HG03520 (cell line): ENCODE measurements around the gene SGTB.

ENCODE experiments used
- ATAC-seq: cut with Tn5 transposase; IDR thresholded peaks from one replicate; pipeline ENCODE4 v1.9.1; 2021; ENCODE audit warnings: mild to moderate bottlenecking, moderate library complexity; ENCODE audit not compliant: unreplicated experiment

Gene SGTB, protein sequence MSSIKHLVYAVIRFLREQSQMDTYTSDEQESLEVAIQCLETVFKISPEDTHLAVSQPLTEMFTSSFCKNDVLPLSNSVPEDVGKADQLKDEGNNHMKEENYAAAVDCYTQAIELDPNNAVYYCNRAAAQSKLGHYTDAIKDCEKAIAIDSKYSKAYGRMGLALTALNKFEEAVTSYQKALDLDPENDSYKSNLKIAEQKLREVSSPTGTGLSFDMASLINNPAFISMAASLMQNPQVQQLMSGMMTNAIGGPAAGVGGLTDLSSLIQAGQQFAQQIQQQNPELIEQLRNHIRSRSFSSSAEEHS

GRCh38 chr5:65721720-65722574 is at the start of gene SGTB, which contains the start of gene NLN:
Gene SGTB (minus strand): TSS chr5:65722109. CDS start chr5:65720807, 1,302 bp downstream.
Gene NLN (plus strand): TSS chr5:65722205. CDS start chr5:65722374, 169 bp downstream.
- peak; percentile 89 for ATAC-seq

DNA sequence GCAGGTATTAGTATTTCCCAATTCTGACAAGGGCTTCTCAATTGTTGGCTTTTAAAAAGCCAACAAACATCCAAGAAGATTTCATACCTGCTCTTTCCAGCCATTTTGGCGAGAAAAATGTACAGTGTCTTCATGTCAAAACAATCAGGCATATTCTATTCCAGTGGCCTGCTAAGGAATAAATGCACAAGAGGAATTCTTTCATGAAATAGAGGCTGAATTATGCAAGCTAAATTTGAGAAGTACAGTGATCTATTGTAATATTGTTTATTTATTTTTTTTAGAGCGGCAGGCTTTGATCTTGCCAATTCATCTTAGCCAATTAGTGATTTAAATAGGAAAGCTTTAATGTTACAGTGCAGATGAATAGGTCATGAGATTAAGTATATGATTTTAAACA is 49.4 kb upstream of the SGTB start:
- no peak for ATAC-seq

- ATAC-seq: no peak
Measured at GRCh38 chr5:65769539-65769938, 47.6 kb upstream of the SGTB start.

GRCh38 chr5:65768723-65769346 is 46.9 kb upstream of the SGTB start:
- no peak for ATAC-seq

- ATAC-seq: no peak
Measured at GRCh38 chr5:65767565-65767964, 45.7 kb upstream of the SGTB start.

- ATAC-seq: no peak
Measured at GRCh38 chr5:65766781-65767180, 44.9 kb upstream of the SGTB start.

GRCh38 chr5:65766175-65766574 is 44.3 kb upstream of the SGTB start:
- no peak for ATAC-seq

GRCh38 chr5:65765582-65765981 is 43.7 kb upstream of the SGTB start:
- no peak for ATAC-seq

DNA sequence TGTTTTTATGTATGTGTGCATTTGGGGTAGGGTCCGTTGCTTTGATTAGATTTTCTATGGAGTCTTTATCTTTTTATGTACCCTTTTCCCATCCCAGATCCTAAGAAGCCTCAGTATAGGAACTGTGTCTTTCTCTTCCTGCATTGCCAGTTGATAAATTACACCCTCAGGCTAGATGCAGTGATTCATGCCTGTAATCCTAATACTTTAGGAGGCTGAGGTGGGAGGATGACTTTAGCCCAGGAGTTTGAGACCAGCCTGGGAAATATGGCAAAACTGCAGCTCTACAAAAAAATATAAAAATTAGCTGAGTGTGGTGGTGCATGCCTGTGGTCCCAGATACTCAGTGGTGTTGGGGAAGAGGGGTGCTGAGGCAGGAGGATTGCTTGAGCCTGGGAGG is 40.3 kb upstream of the SGTB start:
- ATAC-seq: no peak

DNA sequence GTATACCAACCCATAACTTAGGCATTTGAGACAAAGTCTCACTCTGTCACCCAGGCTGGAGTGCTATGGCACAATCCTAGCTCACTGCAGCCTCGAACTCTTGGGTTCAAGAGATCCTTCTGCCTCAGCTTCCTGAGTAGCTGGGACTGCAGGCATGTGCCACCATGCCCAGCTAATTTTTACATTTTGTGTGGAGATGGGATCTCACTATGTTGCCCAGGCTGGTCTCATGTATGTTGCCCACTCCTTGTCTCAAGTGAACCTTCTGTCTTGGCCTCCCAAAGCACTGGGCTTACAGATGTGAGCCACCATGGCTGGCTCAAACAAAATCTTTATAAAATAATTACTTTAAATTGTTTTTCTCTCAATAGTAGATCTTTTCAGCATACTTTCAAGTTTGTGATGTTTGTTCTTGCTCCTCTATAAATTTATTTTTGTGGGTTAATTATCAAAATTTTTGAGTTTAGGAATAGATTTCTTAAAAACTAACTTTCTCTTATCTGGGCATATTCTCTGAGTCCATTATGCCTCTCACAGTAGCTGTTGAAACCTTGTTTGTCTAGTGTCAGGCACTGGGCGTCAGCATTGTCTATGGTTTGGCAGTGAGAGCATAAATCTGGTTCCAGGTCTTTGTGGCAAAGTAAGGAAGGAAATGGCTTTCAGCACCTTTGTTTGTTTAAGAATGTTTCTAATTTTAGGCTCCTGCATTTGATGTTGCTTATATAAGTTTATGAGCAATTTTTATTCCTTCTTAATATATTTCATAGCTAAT is 38.8 kb upstream of the SGTB start:
- no peak for ATAC-seq

DNA sequence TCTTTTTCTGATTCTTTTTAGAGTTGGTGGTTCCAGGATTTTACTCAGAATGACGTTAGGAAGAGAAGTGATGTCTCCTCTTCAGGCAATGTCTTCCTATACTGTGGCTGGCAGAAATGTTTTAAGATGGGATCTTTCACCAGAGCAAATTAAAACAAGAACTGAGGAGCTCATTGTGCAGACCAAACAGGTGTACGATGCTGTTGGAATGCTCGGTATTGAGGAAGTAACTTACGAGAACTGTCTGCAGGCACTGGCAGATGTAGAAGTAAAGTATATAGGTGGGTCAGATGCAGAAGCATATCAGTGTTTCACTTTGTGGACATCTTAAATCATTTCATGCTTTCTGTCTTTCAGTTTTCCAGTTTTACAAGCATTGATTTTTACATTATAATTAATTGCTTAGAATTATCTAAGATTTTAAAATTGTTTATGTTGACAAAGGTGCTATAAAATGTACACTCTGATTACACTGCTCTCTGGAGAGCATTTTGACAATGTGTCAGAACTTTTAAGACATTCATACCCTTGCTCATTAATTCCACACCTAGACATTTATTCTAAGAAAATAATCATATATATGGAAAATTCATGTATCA is 36.7 kb upstream of the SGTB start:
- ATAC-seq: no peak

GRCh38 chr5:65753189-65753588 is 31.3 kb upstream of the SGTB start:
- no peak for ATAC-seq

- ATAC-seq: no peak
Measured at GRCh38 chr5:65750938-65751337, 29.0 kb upstream of the SGTB start.

DNA sequence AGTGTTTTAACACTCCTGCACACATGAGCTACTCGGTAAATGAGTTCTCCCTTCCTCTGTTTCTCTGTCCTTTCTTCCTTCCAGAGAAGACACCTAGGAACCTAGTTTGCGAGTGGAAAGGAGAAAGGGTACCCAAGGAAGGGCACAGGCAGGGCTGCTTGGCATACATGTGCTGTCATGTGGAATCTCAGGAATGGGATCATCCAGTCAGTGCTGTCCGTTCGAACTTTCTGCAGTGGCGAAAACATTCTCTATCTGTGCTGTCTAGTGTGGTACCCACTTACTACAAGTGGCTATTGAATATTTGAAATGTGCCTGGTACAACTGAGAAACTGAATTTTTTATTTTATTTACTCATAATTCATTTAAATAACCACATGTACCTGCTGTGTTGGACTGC is 28.0 kb upstream of the SGTB start:
- no peak for ATAC-seq

- no peak for ATAC-seq
Measured at GRCh38 chr5:65749221-65749844, 27.4 kb upstream of the SGTB start.

DNA sequence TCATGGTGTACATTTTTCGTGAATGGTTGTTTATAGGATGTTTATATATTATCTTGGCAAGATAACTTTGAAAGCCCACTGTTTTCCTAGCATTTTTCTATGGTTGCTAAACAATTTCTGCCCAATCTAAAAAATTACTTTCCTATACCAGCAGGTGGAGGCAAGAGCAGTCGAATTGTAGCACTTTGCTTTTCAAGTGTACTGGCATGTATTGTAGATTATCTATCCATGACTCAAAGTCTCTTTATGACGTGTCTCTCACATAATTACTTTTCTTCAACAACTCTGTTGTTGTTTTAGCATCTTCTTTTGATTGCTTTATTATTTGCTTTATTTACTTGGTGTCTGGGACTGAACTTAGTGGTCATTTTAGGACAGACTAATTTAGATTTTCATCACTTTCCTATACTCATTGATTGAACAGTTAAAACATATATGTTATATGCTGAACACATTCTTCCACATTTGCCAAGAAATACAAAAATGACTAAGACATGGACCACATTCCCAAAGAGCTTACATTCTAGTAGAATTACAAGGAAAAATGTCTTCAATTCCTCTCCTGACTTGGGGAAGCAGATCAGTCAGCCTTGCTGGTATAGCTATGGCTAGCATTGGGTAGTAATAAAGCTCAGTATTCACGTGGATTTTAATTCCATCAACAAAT is 20.8 kb upstream of the SGTB start:
- ATAC-seq: peak; percentile 81

GRCh38 chr5:65739162-65739561 is 17.3 kb upstream of the SGTB start:
- ATAC-seq: no peak

DNA sequence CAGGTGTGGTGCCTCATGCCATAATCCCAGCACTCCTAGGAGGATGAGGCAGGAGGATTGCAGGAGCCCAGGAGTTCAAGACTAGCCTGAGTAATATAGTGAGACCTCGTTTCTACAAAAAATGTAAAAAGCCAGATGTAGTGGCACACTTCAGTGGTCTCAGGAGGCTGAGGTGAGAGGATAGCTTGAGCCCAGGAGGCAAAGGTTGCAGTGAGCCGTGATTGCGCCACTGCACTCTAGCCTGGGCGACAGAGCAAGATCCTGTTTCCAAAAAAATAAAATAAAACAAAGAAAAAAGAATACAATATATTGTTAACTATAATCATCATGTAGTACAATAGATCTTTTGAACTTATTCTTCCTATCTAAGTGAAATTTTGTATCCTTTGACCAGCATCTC is 16.4 kb upstream of the SGTB start:
- ATAC-seq: no peak

- no peak for ATAC-seq
Measured at GRCh38 chr5:65737842-65738241, 15.9 kb upstream of the SGTB start.

DNA sequence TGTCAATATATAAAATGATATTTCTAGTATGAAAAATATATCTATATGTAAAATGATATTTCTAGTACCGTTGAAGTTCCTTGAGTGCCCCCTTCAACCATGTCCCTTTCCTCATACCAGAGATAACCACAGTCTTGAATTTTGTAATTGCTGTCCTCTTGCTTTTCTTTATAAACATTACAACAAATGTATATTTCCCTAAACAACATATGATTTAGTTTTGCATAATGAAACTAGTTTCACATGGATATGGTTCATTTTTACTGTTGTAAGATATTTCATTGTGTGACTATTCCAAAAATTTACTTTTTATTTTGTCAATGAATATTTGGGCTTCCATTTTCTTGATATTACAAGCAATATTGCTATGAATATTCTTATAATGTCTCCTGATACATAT is 14.1 kb upstream of the SGTB start:
- no peak for ATAC-seq
